KMS-11 (cell line): Measurements from ENCODE around the gene AGPAT4.

Experiments used
- H2AFZ ChIP-seq: fragments of 200-600 bp; sonication (generic); 2 replicates; pipeline ENCODE4 v1.6.1; 2016; ENCODE audit warnings: antibody characterized with exemption, mixed run types, low read depth
- H3K27ac ChIP-seq: fragments of 200-600 bp; sonication (generic); 2 replicates; pipeline ENCODE4 v1.6.1; 2016; ENCODE audit warnings: mild to moderate bottlenecking, mixed run types
- H3K27me3 ChIP-seq: fragments of 200-600 bp; sonication (generic); 2 replicates; pipeline ENCODE4 v1.6.1; 2017; ENCODE audit warnings: mild to moderate bottlenecking, low read depth, mixed run types, moderate library complexity; ENCODE audit not compliant: insufficient read depth
- H3K36me3 ChIP-seq: fragments of 200-600 bp; sonication (generic); 2 replicates; pipeline ENCODE4 v1.6.1; 2017; ENCODE audit warnings: mild to moderate bottlenecking, mixed run types; ENCODE audit not compliant: insufficient read depth
- H3K4me1 ChIP-seq: fragments of 200-600 bp; sonication (generic); 2 replicates; pipeline ENCODE4 v1.6.1; 2016; ENCODE audit warnings: mild to moderate bottlenecking, low read depth, mixed run types; ENCODE audit not compliant: poor library complexity, severe bottlenecking
- H3K4me2 ChIP-seq: fragments of 200-600 bp; sonication (generic); 2 replicates; pipeline ENCODE4 v1.7.0; 2016; ENCODE audit warnings: mild to moderate bottlenecking, mixed run types
- H3K4me3 ChIP-seq: fragments of 200-600 bp; sonication (generic); IDR thresholded peaks from 2 replicates; pipeline ENCODE4 v1.6.1; 2017; ENCODE audit warnings: low read depth, low read length, mixed read lengths; ENCODE audit not compliant: insufficient read depth
- H3K79me2 ChIP-seq: fragments of 200-600 bp; sonication (generic); 2 replicates; pipeline ENCODE4 v1.6.1; 2016; ENCODE audit warnings: low read depth, mixed run types; ENCODE audit not compliant: insufficient read depth
- H3K9ac ChIP-seq: fragments of 200-600 bp; sonication (generic); 2 replicates; pipeline ENCODE4 v1.6.1; 2016; ENCODE audit warnings: mild to moderate bottlenecking, mixed run types
- H4K20me1 ChIP-seq: fragments of 200-600 bp; sonication (generic); 2 replicates; pipeline ENCODE4 v1.6.1; 2016; ENCODE audit warnings: mild to moderate bottlenecking, mixed run types; ENCODE audit not compliant: insufficient read depth
- CTCF ChIP-seq: fragments of 200-600 bp; sonication (generic); conservative IDR thresholded peaks from 2 replicates; pipeline ENCODE4 v1.6.1; 2017; ENCODE audit warnings: low read depth, mild to moderate bottlenecking, antibody characterized with exemption, low read length, moderate library complexity, mixed read lengths

Gene AGPAT4

GRCh38 chr6:161264181-161264580, 9.7 kb downstream of the AGPAT4 start:
- Histone ChIP-seq H3K4me1 (no peaks in the 10 kb centered on the region), H2AFZ (no peak overlapping the region), H3K27me3 (no peaks in the 10 kb centered on the region), H3K4me3 (no peak overlapping the region), H3K36me3 (no peaks in the 10 kb centered on the region), H4K20me1 (no peaks in the 10 kb centered on the region), H3K27ac (no peak overlapping the region), H3K9ac (no peak overlapping the region), H3K4me2 (no peak overlapping the region), H3K79me2 (no peaks in the 10 kb centered on the region)
- TF ChIP-seq CTCF: no peak

DNA sequence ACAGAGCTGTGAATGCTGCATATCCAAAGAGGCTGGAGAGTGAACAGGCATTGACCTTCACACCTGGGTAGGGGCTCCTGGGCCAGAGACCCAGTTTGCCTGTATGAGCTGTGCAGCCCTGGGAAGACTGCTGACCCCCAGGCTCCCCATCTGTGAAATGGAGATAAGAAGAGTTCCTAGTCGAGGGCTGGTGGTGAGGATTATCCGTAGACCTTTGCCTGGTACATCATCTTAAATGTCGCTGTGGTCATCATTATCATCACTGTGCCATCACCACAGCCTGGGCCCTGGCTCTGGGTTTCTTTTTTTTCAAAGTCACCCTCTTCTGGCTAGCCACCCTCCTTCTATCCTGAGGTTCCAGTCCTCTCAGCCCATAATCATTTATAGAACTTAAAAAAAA, 12.0 kb downstream of the AGPAT4 start:
- H3K9ac ChIP-seq: no peak overlapping the region
- no peaks in the 10 kb centered on the region for H3K4me1 ChIP-seq
- H3K4me2 ChIP-seq: no peak overlapping the region
- H2AFZ ChIP-seq: no peak overlapping the region
- no peak for TF ChIP-seq CTCF
- H3K79me2 ChIP-seq: no peaks in the 10 kb centered on the region
- no peaks in the 10 kb centered on the region for H3K36me3 ChIP-seq
- H4K20me1 ChIP-seq: no peaks in the 10 kb centered on the region
- no peaks in the 10 kb centered on the region for H3K27me3 ChIP-seq
- H3K4me3 ChIP-seq: no peak overlapping the region
- no peak overlapping the region for H3K27ac ChIP-seq

DNA sequence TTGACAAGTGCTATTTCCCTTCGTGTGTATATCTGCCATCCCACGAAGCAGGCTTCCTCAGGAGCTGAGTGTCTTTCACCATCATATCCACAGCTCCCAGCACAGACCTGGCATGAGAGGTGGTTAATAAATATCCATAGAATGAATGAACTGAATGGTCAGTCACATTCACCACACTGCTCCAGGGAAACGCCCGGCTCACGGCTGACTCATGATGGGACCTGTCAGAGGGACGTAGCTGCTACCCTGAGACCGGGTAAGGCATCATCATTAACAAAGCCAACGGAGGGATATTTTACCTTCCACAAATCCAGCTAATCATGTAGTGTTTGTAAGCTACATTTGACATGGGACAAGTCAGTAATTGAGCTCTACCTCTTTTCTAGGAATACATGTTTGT, 12.5 kb downstream of the AGPAT4 start:
- Histone ChIP-seq H3K79me2 (no peaks in the 10 kb centered on the region), H3K4me1 (no peaks in the 10 kb centered on the region), H3K4me2 (no peak overlapping the region), H3K4me3 (no peak overlapping the region), H3K27me3 (no peaks in the 10 kb centered on the region), H4K20me1 (no peaks in the 10 kb centered on the region), H3K27ac (no peak overlapping the region), H3K9ac (no peak overlapping the region), H3K36me3 (no peaks in the 10 kb centered on the region), H2AFZ (no peak overlapping the region)
- no peak for TF ChIP-seq CTCF

DNA sequence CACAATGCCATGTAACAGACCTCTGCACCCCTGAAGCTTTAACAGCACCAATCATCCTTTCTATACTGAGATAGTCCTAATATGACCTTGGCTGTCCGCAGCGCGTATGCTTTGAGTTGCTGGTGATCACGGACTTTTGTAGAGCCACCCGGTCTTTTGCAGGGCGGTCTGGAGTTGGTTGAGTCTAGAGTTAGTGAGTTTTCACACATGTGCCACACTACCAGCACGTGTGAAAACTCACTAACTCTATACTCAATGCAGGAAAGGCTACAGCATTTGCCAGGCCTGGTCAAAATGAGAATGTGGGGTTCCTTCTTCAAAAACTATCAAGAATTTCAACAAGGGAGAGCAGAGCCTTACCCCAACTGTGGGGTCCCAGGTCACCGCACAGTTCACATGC, 14.6 kb downstream of the AGPAT4 start:
- Histone ChIP-seq H3K27me3 (no peaks in the 10 kb centered on the region), H3K79me2 (no peaks in the 10 kb centered on the region), H3K9ac (no peak overlapping the region), H3K4me1 (no peaks in the 10 kb centered on the region), H2AFZ (no peak overlapping the region), H3K4me3 (no peak overlapping the region), H3K36me3 (no peaks in the 10 kb centered on the region), H4K20me1 (no peaks in the 10 kb centered on the region), H3K27ac (no peak overlapping the region), H3K4me2 (no peak overlapping the region)
- no peak for TF ChIP-seq CTCF
